ELR (cell line): Measurements from ENCODE around the gene URGCP.
A peak's percentile ranks its signal among the peaks of the same experiment; 100 is the strongest.

Experiments
- DNase-seq: peaks from one replicate; pipeline ENCODE4 v3.0.0-alpha.2; 2015; ENCODE audit warnings: low read depth

The URGCP gene

GRCh38 chr7:43906331-43907010, at the start of gene URGCP:
Gene URGCP (minus strand): TSS chr7:43906596. CDS start chr7:43906575, 21 bp downstream.
- peak; percentile 65 for DNase-seq

GRCh38 chr7:43956027-43956426, 49.6 kb upstream of the URGCP start:
- no peak for DNase-seq

- DNase-seq: peak; percentile 79
Measured at GRCh38 chr7:43954524-43955228, 48.3 kb upstream of the URGCP start.

- DNase-seq: no peak
Measured at GRCh38 chr7:43953071-43953470, 46.7 kb upstream of the URGCP start.

GRCh38 chr7:43952028-43952427, 45.6 kb upstream of the URGCP start:
- no peak for DNase-seq

GRCh38 chr7:43944286-43944685, 37.9 kb upstream of the URGCP start:
- DNase-seq: peak; percentile 30

GRCh38 chr7:43943417-43944187, 37.2 kb upstream of the URGCP start:
- DNase-seq: peak; percentile 23

- DNase-seq: no peak
Measured at GRCh38 chr7:43942997-43943396, 36.6 kb upstream of the URGCP start.

- DNase-seq: no peak
Measured at GRCh38 chr7:43942250-43942649, 35.9 kb upstream of the URGCP start.

- DNase-seq: no peak
Measured at GRCh38 chr7:43938892-43939482, 32.6 kb upstream of the URGCP start.

GRCh38 chr7:43937444-43937843, 31.0 kb upstream of the URGCP start:
- DNase-seq: no peak

GRCh38 chr7:43933902-43934560, 27.6 kb upstream of the URGCP start:
- DNase-seq: no peak

GRCh38 chr7:43931346-43931745, 24.9 kb upstream of the URGCP start:
- no peak for DNase-seq

- no peak for DNase-seq
Measured at GRCh38 chr7:43929529-43930457, 23.4 kb upstream of the URGCP start.

GRCh38 chr7:43927810-43928209, 21.4 kb upstream of the URGCP start:
- no peak for DNase-seq

GRCh38 chr7:43926798-43927123, 20.4 kb upstream of the URGCP start:
- DNase-seq: no peak

- peak; percentile 86 for DNase-seq
Measured at GRCh38 chr7:43925984-43926797, 19.8 kb upstream of the URGCP start, which contains the start of gene UBE2D4. Gene UBE2D4 (plus strand): TSS chr7:43926436. CDS start chr7:43926533, 97 bp downstream.

GRCh38 chr7:43922726-43923125, 16.3 kb upstream of the URGCP start:
- no peak for DNase-seq

- DNase-seq: no peak
Measured at GRCh38 chr7:43921423-43921822, 15.0 kb upstream of the URGCP start.

GRCh38 chr7:43915907-43916306, 9.5 kb upstream of the URGCP start:
- no peak for DNase-seq
